Thoracic aorta (tissue), 2 donors: Measurements from ENCODE around the gene C1D. TPM values are rescaled to one million over a fixed set of nuclear protein-coding genes. Genes with fewer than 3 reads are reported as not detected.

Source experiments
- ATAC-seq: fragments of 150-250 bp; one replicate; pipeline ENCODE4 v1.8.0; 2017; ENCODE audit warnings: low read depth; ENCODE audit not compliant: insufficient number of reproducible peaks, low FRiP score
- DNase-seq: peaks from one replicate; pipeline ENCODE4 v3.0.0-alpha.2; 2020; ENCODE audit warnings: low spot score
- H3K27ac ChIP-seq, 2 donors: fragments of 200-600 bp; sonication (generic); 1 replicate in 1 of 2; 2 replicates in 1 of 2; pipeline ENCODE4 v1.5.1; 2016; ENCODE audit warnings: mild to moderate bottlenecking in 2 of 2, moderate library complexity in 2 of 2
- H3K27me3 ChIP-seq: fragments of 200-600 bp; sonication (generic); replicated peaks from 2 replicates; pipeline ENCODE4 v1.6.0; 2016; ENCODE audit warnings: mild to moderate bottlenecking; ENCODE audit not compliant: insufficient read depth
- H3K36me3 ChIP-seq: fragments of 200-600 bp; sonication (generic); one replicate; pipeline ENCODE4 v1.5.1; 2016
- H3K4me1 ChIP-seq, 2 donors: fragments of 200-600 bp; sonication (generic); 1 replicate in 1 of 2; 2 replicates in 1 of 2; pipeline versions ENCODE4 v1.5.1 to v1.6.0; 2016; ENCODE audit warnings: low read depth in 2 of 2, mild to moderate bottlenecking in 1 of 2; ENCODE audit not compliant: control insufficient read depth in 1 of 2
- H3K4me3 ChIP-seq: fragments of 200-600 bp; sonication (generic); 2 replicates; pipeline ENCODE4 v1.5.1; 2016; ENCODE audit warnings: mild to moderate bottlenecking
- H3K9me3 ChIP-seq: fragments of 200-600 bp; sonication (generic); 2 replicates; pipeline ENCODE4 v1.5.1; 2016
- CTCF ChIP-seq: fragments of 200-600 bp; sonication (generic); IDR thresholded peaks from one replicate; pipeline ENCODE4 v1.5.1; 2019; ENCODE audit warnings: antibody characterized with exemption
- total RNA-seq, 2 donors: library from RNA; depleted of rRNA; stranded (reverse); fragments of >200 nt; gene quantifications; one replicate each; pipeline versions ENCODE4 v1.1.0 to v1.2.3, GENCODE V29; 2016

The C1D gene
- total RNA-seq, 2 donors from 2014 or later, result 11.9 to 12.1 TPM

GRCh38 chr2:68046642-68047240 is 16.1 kb downstream of the C1D start:
- Histone ChIP-seq H3K9me3 (no peaks in the 10 kb centered on the region), H3K27ac (no peak overlapping the region), H3K36me3 (no peaks in the 10 kb centered on the region), H3K27me3 (no peaks in the 10 kb centered on the region), H3K4me3 (no peak overlapping the region), H3K4me1 (peaks cover 0 to 5% of the 10 kb centered on the region in 2 donors)
- no peak for DNase-seq
- no peak for ATAC-seq
- TF ChIP-seq CTCF, result no peak

- DNase-seq, result no peak
- Histone ChIP-seq H3K4me1 (peaks cover 0 to 5% of the 10 kb centered on the region in 2 donors), H3K4me3 (no peak overlapping the region), H3K27me3 (no peaks in the 10 kb centered on the region), H3K9me3 (no peaks in the 10 kb centered on the region), H3K36me3 (no peaks in the 10 kb centered on the region), H3K27ac (no peak overlapping the region)
- no peak for TF ChIP-seq CTCF
- ATAC-seq, result no peak
These were observed 16.6 kb downstream of the C1D start for GRCh38 chr2:68046224-68046623.

GRCh38 chr2:68045342-68045741 is 17.5 kb downstream of the C1D start:
- H3K27me3 ChIP-seq, result no peaks in the 10 kb centered on the region
- peaks cover 0 to 5% of the 10 kb centered on the region in 2 donors for H3K4me1 ChIP-seq
- no peak overlapping the region for H3K4me3 ChIP-seq
- H3K36me3 ChIP-seq, result no peaks in the 10 kb centered on the region
- H3K9me3 ChIP-seq, result no peaks in the 10 kb centered on the region
- TF ChIP-seq CTCF, result no peak
- no peak for DNase-seq
- H3K27ac ChIP-seq, result no peak overlapping the region
- ATAC-seq, result no peak

- no peak for ATAC-seq
- no peak overlapping the region for H3K27ac ChIP-seq
- H3K27me3 ChIP-seq, result no peaks in the 10 kb centered on the region
- no peaks in the 10 kb centered on the region for H3K9me3 ChIP-seq
- H3K4me3 ChIP-seq, result no peak overlapping the region
- peaks cover 4 to 5% of the 10 kb centered on the region in 2 donors for H3K4me1 ChIP-seq
- H3K36me3 ChIP-seq, result no peaks in the 10 kb centered on the region
- TF ChIP-seq CTCF, result no peak
- no peak for DNase-seq
These were observed 18.7 kb downstream of the C1D start for GRCh38 chr2:68044099-68044498.

- no peaks in the 10 kb centered on the region for H3K27me3 ChIP-seq
- ATAC-seq, result no peak
- TF ChIP-seq CTCF, result no peak
These were observed 19.1 kb downstream of the C1D start for GRCh38 chr2:68043695-68044094.

More at GRCh38 chr2:68043695-68044094, 19.1 kb downstream of the C1D start:
- no peak overlapping the region for H3K4me3 ChIP-seq
- H3K27ac ChIP-seq, result no peak overlapping the region
- peaks cover 2 to 4% of the 10 kb centered on the region in 2 donors for H3K4me1 ChIP-seq
- no peaks in the 10 kb centered on the region for H3K36me3 ChIP-seq
- no peaks in the 10 kb centered on the region for H3K9me3 ChIP-seq
- no peak for DNase-seq
